ENCODE results near the gene SREK1. TPM values are rescaled to one million over a fixed set of nuclear protein-coding genes. Genes with fewer than 3 reads are reported as not detected.

Gene SREK1
- total RNA-seq, 1 experiment from 2014 or later, result 38.4 TPM

GRCh38 chr5:66203531-66203930 lies 59.4 kb downstream of the SREK1 start (continued):
- TF ChIP-seq ZNF532 (CRISPR knock-in tag; IDR thresholded peaks at IDR 0.05; ENCODE audit: borderline replicate concordance) (no peak), ATF2 (CRISPR knock-in tag; IDR thresholded peaks at IDR 0.05; ENCODE audit: borderline replicate concordance, low read depth) (no peak), EMX1 (CRISPR knock-in tag; IDR thresholded peaks at IDR 0.05) (no peak), MYBL2 (CRISPR knock-in tag; IDR thresholded peaks at IDR 0.05) (no peak), KAT7 (CRISPR knock-in tag; IDR thresholded peaks at IDR 0.05; ENCODE audit: borderline replicate concordance) (no peak), PREB (CRISPR knock-in tag; IDR thresholded peaks at IDR 0.05; ENCODE audit: borderline replicate concordance) (no peak), ZNF425 (CRISPR knock-in tag; conservative IDR thresholded peaks at IDR 0.05) (no peak), NFATC4 (CRISPR knock-in tag; IDR thresholded peaks at IDR 0.05) (no peak), JAZF1 (CRISPR knock-in tag; IDR thresholded peaks at IDR 0.05) (no peak), FOXK1 (CRISPR knock-in tag; IDR thresholded peaks at IDR 0.05) (no peak)

- ChIA-PET CTCF (no interaction called here), POLR2A (no interaction called here)
- Mint-ChIP-seq H3K4me1 (peaks cover 4% of the 10 kb centered on the region; the same call in 1 of the 2 replicates), H3K27me3 (ENCODE audit: low read depth) (no peaks in the 10 kb centered on the region), H3K4me3 (no peak overlapping the region), H3K36me3 (no peaks in the 10 kb centered on the region), H3K9me3 (peaks cover 2% of the 10 kb centered on the region; the same call in 1 of the 2 replicates), H3K27ac (no peak overlapping the region)
- TF ChIP-seq MYBL2 (CRISPR knock-in tag; IDR thresholded peaks at IDR 0.05) (no peak), JAZF1 (CRISPR knock-in tag; IDR thresholded peaks at IDR 0.05) (no peak)
- ATAC-seq, result no peak
- no peak for DNase-seq (ENCODE audit: low spot score)
Observed at GRCh38 chr5:66206465-66206864, 62.4 kb downstream of the SREK1 start.

GRCh38 chr5:66207800-66208561 lies 63.9 kb downstream of the SREK1 start:
- no peaks in the 10 kb centered on the region for H3K27me3 Mint-ChIP-seq (ENCODE audit: low read depth)
- H3K36me3 Mint-ChIP-seq, result no peaks in the 10 kb centered on the region
- DNase-seq (ENCODE audit: low spot score) (no peak), ATAC-seq (no peak)
- CTCF ChIA-PET, result no interaction called here
- POLR2A ChIA-PET, result no interaction called here
- H3K4me1 Mint-ChIP-seq, result peaks cover 4% of the 10 kb centered on the region; the same call in 1 of the 2 replicates
- no peaks in the 10 kb centered on the region for H3K9me3 Mint-ChIP-seq
- H3K27ac Mint-ChIP-seq, result no peak overlapping the region
- H3K4me3 Mint-ChIP-seq, result no peak overlapping the region
- no peak for TF ChIP-seq ZNF671 (CRISPR knock-in tag; IDR thresholded peaks at IDR 0.05)
- TF ChIP-seq SMAD4 (CRISPR knock-in tag; IDR thresholded peaks at IDR 0.05), result no peak
- no peak for TF ChIP-seq NR3C1 (CRISPR knock-in tag; conservative IDR thresholded peaks at IDR 0.05; ENCODE audit: low read depth)
- no peak for TF ChIP-seq RELA (CRISPR knock-in tag; IDR thresholded peaks at IDR 0.05; ENCODE audit: borderline replicate concordance)
- no peak for TF ChIP-seq TEAD4 (CRISPR knock-in tag; IDR thresholded peaks at IDR 0.05)
- TF ChIP-seq TP53 (CRISPR knock-in tag; IDR thresholded peaks at IDR 0.05), result no peak
- no peak for TF ChIP-seq NFYB (CRISPR knock-in tag; conservative IDR thresholded peaks at IDR 0.05; ENCODE audit: low read depth)
- no peak for TF ChIP-seq CREB1 (CRISPR knock-in tag; IDR thresholded peaks at IDR 0.05)
- no peak for TF ChIP-seq ZNF232 (CRISPR knock-in tag; IDR thresholded peaks at IDR 0.05)
- no peak for TF ChIP-seq ZSCAN18 (CRISPR knock-in tag; IDR thresholded peaks at IDR 0.05)
- no peak; the same call in 1 of the 2 replicates for TF ChIP-seq ZNF263 (CRISPR knock-in tag; IDR thresholded peaks at IDR 0.05; ENCODE audit: low read depth)
